ENCODE results near the gene ATXN1.
"Not testable (repeated sequence)": the region's sequence is repeated elsewhere in the genome, so short reads cannot be mapped to it uniquely, and the experiment has no call there.

- TF ChIP-seq CTCF (conservative IDR thresholded peaks at IDR 0.05; ENCODE audit: low read length); EZH2phosphoT487 (IDR thresholded peaks at IDR 0.05; ENCODE audit: borderline replicate concordance): not testable (repeated sequence)
These were observed 354.7 kb downstream of the ATXN1 start for GRCh38 chr6:16406538-16406937.

All from Loucy (cell line).